Adrenal gland (tissue), 5 donors: ENCODE results near the gene OLIG1.

Source experiments
- POLR2A ChIP-seq, 2 donors: fragments of 450-650 bp; IDR thresholded peaks; one replicate each; pipeline ENCODE4 v1.6.1; 2017; ENCODE audit warnings: antibody characterized with exemption in 2 of 2, mild to moderate bottlenecking in 2 of 2, moderate library complexity in 1 of 2
- TF ChIP-seq, protein P1 (sequence below), 6 experiments: fragments of 450-650 bp in 4 of 6; fragments of 200-600 bp in 2 of 6; sonication (generic) in 1 of 6; IDR thresholded peaks; 1 replicate in 5 of 6; 2 replicates in 1 of 6; pipeline versions ENCODE4 v1.5.1 to v1.8.0; 2016 to 2021; ENCODE audit warnings: antibody characterized with exemption in 6 of 6, mild to moderate bottlenecking in 2 of 6, moderate library complexity in 1 of 6
- donor health status: DM: no; HTN: no; CAD: no.

GRCh38 chr21:33024201-33025103 lies 45.5 kb upstream of the OLIG1 start:
- TF ChIP-seq, protein P1, sequence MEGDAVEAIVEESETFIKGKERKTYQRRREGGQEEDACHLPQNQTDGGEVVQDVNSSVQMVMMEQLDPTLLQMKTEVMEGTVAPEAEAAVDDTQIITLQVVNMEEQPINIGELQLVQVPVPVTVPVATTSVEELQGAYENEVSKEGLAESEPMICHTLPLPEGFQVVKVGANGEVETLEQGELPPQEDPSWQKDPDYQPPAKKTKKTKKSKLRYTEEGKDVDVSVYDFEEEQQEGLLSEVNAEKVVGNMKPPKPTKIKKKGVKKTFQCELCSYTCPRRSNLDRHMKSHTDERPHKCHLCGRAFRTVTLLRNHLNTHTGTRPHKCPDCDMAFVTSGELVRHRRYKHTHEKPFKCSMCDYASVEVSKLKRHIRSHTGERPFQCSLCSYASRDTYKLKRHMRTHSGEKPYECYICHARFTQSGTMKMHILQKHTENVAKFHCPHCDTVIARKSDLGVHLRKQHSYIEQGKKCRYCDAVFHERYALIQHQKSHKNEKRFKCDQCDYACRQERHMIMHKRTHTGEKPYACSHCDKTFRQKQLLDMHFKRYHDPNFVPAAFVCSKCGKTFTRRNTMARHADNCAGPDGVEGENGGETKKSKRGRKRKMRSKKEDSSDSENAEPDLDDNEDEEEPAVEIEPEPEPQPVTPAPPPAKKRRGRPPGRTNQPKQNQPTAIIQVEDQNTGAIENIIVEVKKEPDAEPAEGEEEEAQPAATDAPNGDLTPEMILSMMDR (IDR thresholded peaks at IDR 0.05) = no peak
- no peak for TF ChIP-seq POLR2A (IDR thresholded peaks at IDR 0.05)
